Activated CD8-positive, alpha-beta memory T cell treated with anti-CD3 and anti-CD28 coated beads, Interleukin-2, amount 10 ng/mL, durations not matched to agents 7 days and 5 days (primary cell): ENCODE measurements around the gene KIAA1755. TPM values are rescaled to one million over a fixed set of nuclear protein-coding genes. Genes with fewer than 3 reads are reported as not detected.
"Not testable (repeated sequence)": the region's sequence is repeated elsewhere in the genome, so short reads cannot be mapped to it uniquely, and the experiment has no call there.

Experiments
- ATAC-seq: fragments of 150-1000 bp; cut with Tn5 transposase; one replicate; pipeline ENCODE4 v1.10.0; 2021; ENCODE audit warnings: moderate library complexity
- CTCF ChIA-PET: fragments of 350-600 bp; sonication (Branson Sonifier 250); formaldehyde crosslinking; loops from one replicate; lab custom pipeline; 2021; ENCODE audit warnings: antibody characterized with exemption; lab: Charles Lee
- DNase-seq: peaks from one replicate; pipeline ENCODE4 v3.0.0-alpha.2; 2020
- H3K27ac Mint-ChIP-seq: one replicate; pipeline ENCODE4 v1.8.0; 2021; ENCODE audit warnings: mild to moderate bottlenecking, mixed read lengths
- H3K27me3 Mint-ChIP-seq: one replicate; pipeline ENCODE4 v1.8.0; 2021; ENCODE audit warnings: mixed read lengths
- H3K36me3 Mint-ChIP-seq: one replicate; pipeline ENCODE4 v1.8.0; 2021; ENCODE audit warnings: mild to moderate bottlenecking, mixed read lengths
- H3K4me1 Mint-ChIP-seq: one replicate; pipeline ENCODE4 v1.8.0; 2021; ENCODE audit warnings: mixed read lengths
- H3K4me3 Mint-ChIP-seq: one replicate; pipeline ENCODE4 v1.8.0; 2021; ENCODE audit warnings: mild to moderate bottlenecking, moderate library complexity, mixed read lengths
- H3K9me3 Mint-ChIP-seq: one replicate; pipeline ENCODE4 v1.8.0; 2022; ENCODE audit warnings: low read depth, mixed read lengths
- total RNA-seq, 2 experiments: library from RNA; stranded (reverse); gene quantifications; one replicate each; pipeline ENCODE4 v1.2.3, GENCODE V29; 2021

The KIAA1755 gene
- total RNA-seq, 2 experiments from 2014 or later = not detected

DNA sequence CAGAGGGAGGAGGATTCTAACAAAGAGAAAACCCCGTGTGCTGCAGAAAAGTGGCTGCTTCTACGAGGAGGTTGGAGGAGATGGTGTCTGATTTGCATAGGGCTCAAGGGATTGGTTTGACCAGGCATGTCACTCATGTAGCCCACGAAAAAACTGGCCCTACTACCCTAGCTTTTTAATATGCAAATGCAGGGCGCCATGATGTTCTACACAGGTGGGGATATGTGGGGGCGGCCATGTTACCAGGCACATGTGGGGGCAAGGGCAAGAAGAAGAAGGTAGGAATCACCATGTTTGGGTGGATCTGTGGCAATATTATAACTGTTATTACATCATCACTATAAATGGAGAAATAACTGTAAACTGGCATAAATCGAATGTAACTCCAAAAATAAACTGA lies 9.9 kb downstream of the KIAA1755 start:
- Mint-ChIP-seq H3K36me3 (no peaks in the 10 kb centered on the region), H3K4me3 (no peak overlapping the region), H3K27ac (no peak overlapping the region), H3K27me3 (peaks cover 4% of the 10 kb centered on the region), H3K4me1 (no peaks in the 10 kb centered on the region), H3K9me3 (no peaks in the 10 kb centered on the region)
- ATAC-seq (no peak), DNase-seq (no peak)
- CTCF ChIA-PET = no interaction called here

- no peaks in the 10 kb centered on the region for H3K4me1 Mint-ChIP-seq
- H3K27me3 Mint-ChIP-seq = peaks cover under 1% of the 10 kb centered on the region
- H3K36me3 Mint-ChIP-seq = no peaks in the 10 kb centered on the region
- no peaks in the 10 kb centered on the region for H3K9me3 Mint-ChIP-seq
- H3K27ac Mint-ChIP-seq = no peak overlapping the region
- no peak overlapping the region for H3K4me3 Mint-ChIP-seq
- CTCF ChIA-PET = interaction anchor here (1.5 kb wide), 1 partner anchor 19 kb away, joined by 5 read pairs; no protein-coding TSS in a partner anchor
- DNase-seq (no peak), ATAC-seq (no peak)
These were observed 10.8 kb downstream of the KIAA1755 start for GRCh38 chr20:38249536-38250310.

- Mint-ChIP-seq H3K36me3 (no peaks in the 10 kb centered on the region), H3K27me3 (no peaks in the 10 kb centered on the region), H3K4me3 (no peak overlapping the region), H3K4me1 (no peaks in the 10 kb centered on the region), H3K9me3 (peaks cover under 1% of the 10 kb centered on the region), H3K27ac (no peak overlapping the region)
- DNase-seq (no peak), ATAC-seq (no peak)
- CTCF ChIA-PET = interaction anchor here (0.6 kb wide), 1 partner anchor 170 kb away, joined by 3 read pairs; no protein-coding TSS in a partner anchor
These were observed 12.4 kb downstream of the KIAA1755 start for GRCh38 chr20:38248133-38248532.

GRCh38 chr20:38247725-38248124 lies 12.8 kb downstream of the KIAA1755 start:
- H3K9me3 Mint-ChIP-seq, H3K27ac Mint-ChIP-seq, ATAC-seq, H3K36me3 Mint-ChIP-seq, H3K4me1 Mint-ChIP-seq, CTCF ChIA-PET, DNase-seq, H3K4me3 Mint-ChIP-seq, H3K27me3 Mint-ChIP-seq: not testable (repeated sequence)

GRCh38 chr20:38247166-38247509 lies 13.4 kb downstream of the KIAA1755 start:
- no peaks in the 10 kb centered on the region for H3K36me3 Mint-ChIP-seq
- ATAC-seq = no peak
- H3K27ac Mint-ChIP-seq = no peak overlapping the region
- DNase-seq = no peak
- no peaks in the 10 kb centered on the region for H3K27me3 Mint-ChIP-seq
- H3K4me3 Mint-ChIP-seq = no peak overlapping the region
- peaks cover 7% of the 10 kb centered on the region for H3K9me3 Mint-ChIP-seq
- CTCF ChIA-PET = no interaction called here
- no peaks in the 10 kb centered on the region for H3K4me1 Mint-ChIP-seq

DNA sequence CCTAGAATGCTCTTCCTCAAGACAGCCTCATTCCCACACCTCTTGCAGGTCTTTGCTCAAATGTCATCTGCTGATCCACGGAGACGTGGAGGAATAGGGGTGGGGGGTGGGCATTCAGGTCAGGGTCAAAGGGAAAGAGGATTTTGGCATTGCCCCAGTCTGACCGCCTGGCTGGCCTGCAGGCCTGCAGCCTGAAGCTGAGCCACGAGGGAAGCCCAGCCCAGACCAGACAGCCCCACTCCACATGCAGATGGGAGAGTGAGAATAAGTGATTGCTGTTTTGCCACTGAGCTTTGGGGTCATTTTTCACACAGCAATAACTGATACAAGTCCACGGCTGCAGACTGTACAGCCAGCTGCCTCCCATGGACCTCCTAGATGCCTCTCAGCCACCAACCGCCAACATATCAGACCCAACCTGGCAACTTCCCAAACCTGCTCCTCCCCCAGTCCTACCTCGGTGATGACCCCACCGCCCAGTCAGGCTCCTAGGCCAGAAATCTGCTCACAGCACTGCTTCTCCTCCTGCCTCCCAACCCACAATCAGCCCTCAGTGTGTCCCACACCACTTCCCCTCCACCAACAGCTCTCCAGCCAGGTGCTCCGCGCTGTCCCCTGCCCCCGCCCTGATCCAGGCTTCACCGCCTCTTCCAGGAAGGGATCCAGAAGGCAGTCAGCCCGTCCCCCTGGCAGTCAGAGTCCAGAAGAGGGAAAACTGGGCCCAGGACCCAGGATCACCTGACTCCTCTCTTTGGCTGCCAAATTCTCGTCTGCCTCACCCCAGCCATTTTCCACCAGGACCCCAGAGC lies 14.0 kb downstream of the KIAA1755 start:
- DNase-seq = no peak
- CTCF ChIA-PET = interaction anchor here (0.7 kb wide), 1 partner anchor 106 kb away, joined by 3 read pairs; no protein-coding TSS in a partner anchor
- H3K27ac Mint-ChIP-seq = no peak overlapping the region
- no peaks in the 10 kb centered on the region for H3K36me3 Mint-ChIP-seq
- peaks cover 10% of the 10 kb centered on the region for H3K9me3 Mint-ChIP-seq
- H3K4me3 Mint-ChIP-seq = no peak overlapping the region
- no peaks in the 10 kb centered on the region for H3K4me1 Mint-ChIP-seq
- no peaks in the 10 kb centered on the region for H3K27me3 Mint-ChIP-seq
- no peak for ATAC-seq

DNA sequence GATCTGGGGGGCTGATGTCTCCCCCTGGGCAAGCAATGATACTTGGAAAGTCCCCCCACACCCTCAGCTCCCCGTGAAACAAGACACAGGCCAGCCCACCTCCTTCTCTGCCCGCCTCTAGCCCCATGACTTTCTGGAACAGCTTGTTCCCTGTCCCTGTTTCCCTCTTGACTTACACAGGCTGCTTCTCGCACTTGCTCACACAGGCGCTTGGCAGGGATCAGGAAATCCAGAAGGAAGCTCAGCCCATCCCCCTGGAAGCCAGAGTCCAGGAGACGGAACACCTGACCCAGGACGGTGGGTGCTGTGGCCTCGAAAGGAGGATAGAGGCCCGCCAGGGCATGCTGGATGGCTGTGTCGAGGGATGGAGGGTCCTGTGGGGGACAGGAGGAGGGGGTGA lies 14.8 kb downstream of the KIAA1755 start:
- H3K4me1 Mint-ChIP-seq = no peaks in the 10 kb centered on the region
- DNase-seq = no peak
- ATAC-seq = no peak
- peaks cover 10% of the 10 kb centered on the region for H3K9me3 Mint-ChIP-seq
- H3K4me3 Mint-ChIP-seq = no peak overlapping the region
- CTCF ChIA-PET = no interaction called here
- H3K36me3 Mint-ChIP-seq = no peaks in the 10 kb centered on the region
- no peaks in the 10 kb centered on the region for H3K27me3 Mint-ChIP-seq
- no peak overlapping the region for H3K27ac Mint-ChIP-seq

DNA sequence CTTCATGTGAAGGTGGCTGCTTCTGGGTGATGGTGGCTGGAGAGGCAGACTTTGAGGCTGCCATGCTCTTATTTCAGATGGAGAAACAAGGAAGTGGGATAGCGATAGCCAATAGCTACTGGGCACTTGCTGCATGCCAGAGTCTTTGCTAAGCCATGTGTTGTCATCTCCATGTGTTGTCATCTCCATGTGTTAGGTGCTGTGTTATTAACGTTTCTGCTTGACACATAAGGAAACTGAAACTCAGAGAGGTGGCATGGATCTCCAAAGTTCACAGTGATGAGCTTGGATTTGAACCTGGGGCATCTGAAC lies 16.9 kb downstream of the KIAA1755 start:
- H3K4me3 Mint-ChIP-seq = no peak overlapping the region
- peaks cover 5% of the 10 kb centered on the region for H3K27me3 Mint-ChIP-seq
- CTCF ChIA-PET = interaction anchor here (1.5 kb wide), 1 partner anchor 23 kb away, joined by 4 read pairs; no protein-coding TSS in a partner anchor
- DNase-seq = no peak
- no peaks in the 10 kb centered on the region for H3K4me1 Mint-ChIP-seq
- ATAC-seq = no peak
- peaks cover 10% of the 10 kb centered on the region for H3K9me3 Mint-ChIP-seq
- H3K36me3 Mint-ChIP-seq = no peaks in the 10 kb centered on the region
- no peak overlapping the region for H3K27ac Mint-ChIP-seq

DNA sequence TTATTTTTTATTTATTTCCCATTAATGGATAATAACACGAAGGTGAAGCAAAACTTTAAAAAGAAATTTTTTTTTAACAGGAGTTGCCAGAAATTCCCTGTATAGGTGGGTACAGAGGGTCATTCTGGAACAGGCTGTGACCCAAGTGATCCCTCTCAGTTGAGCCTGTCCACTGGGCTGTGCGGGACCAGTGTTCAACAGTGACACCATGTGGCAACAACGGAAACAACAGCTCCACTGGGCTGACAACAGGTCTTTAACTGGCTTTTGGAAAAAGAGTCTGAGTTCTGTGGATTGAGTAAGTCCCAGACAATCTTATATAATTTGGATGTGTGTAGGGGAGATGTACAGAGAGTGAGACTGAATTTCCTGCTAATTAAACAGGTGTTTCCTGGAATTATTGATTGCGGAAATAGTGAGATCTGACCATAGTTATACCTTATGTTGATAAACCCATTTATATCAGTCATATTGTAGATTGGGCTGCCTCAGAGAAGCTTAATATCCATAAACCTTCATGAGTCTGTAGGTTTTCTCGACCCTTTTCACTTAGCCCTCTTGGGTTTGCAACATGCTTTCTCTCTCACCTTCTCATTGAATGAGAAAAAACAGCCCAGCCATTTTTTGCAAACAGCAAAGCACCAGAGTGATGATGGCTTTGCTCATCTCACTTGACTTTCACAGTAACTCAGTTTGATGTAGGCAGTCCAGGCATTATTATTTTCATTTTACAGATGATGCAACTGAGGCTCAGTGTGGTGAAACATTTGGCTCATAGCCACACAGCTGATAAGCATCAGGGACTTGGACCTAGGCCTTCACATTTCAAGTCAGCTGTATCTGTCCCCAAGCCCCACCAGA lies 17.5 kb downstream of the KIAA1755 start:
- Mint-ChIP-seq H3K36me3 (no peaks in the 10 kb centered on the region), H3K4me1 (no peaks in the 10 kb centered on the region), H3K27ac (no peak overlapping the region), H3K4me3 (no peak overlapping the region), H3K9me3 (peaks cover 10% of the 10 kb centered on the region), H3K27me3 (peaks cover 7% of the 10 kb centered on the region)
- ATAC-seq = no peak
- CTCF ChIA-PET = interaction anchor here (1.5 kb wide), 1 partner anchor 22 kb away, joined by 4 read pairs; no protein-coding TSS in a partner anchor
- DNase-seq = no peak

- Mint-ChIP-seq H3K27ac (no peak overlapping the region), H3K4me1 (no peaks in the 10 kb centered on the region), H3K4me3 (no peak overlapping the region), H3K27me3 (peaks cover 7% of the 10 kb centered on the region), H3K9me3 (peaks cover 10% of the 10 kb centered on the region), H3K36me3 (no peaks in the 10 kb centered on the region)
- DNase-seq = no peak
- no peak for ATAC-seq
- CTCF ChIA-PET = interaction anchor here (0.8 kb wide), 1 partner anchor 19 kb away, joined by 3 read pairs; no protein-coding TSS in a partner anchor
These were observed 19.3 kb downstream of the KIAA1755 start for GRCh38 chr20:38241201-38241600.

GRCh38 chr20:38239441-38239840 lies 21.1 kb downstream of the KIAA1755 start:
- H3K27ac Mint-ChIP-seq = no peak overlapping the region
- H3K4me3 Mint-ChIP-seq = no peak overlapping the region
- CTCF ChIA-PET = interaction anchor here (1.4 kb wide), 1 partner anchor 18 kb away, joined by 6 read pairs; no protein-coding TSS in a partner anchor
- H3K36me3 Mint-ChIP-seq = no peaks in the 10 kb centered on the region
- ATAC-seq (no peak), DNase-seq (no peak)
- H3K27me3 Mint-ChIP-seq = peaks cover 7% of the 10 kb centered on the region
- H3K4me1 Mint-ChIP-seq = no peaks in the 10 kb centered on the region
- peaks cover 10% of the 10 kb centered on the region for H3K9me3 Mint-ChIP-seq

GRCh38 chr20:38238829-38239228 lies 21.7 kb downstream of the KIAA1755 start:
- DNase-seq (no peak), ATAC-seq (no peak)
- Mint-ChIP-seq H3K36me3 (no peaks in the 10 kb centered on the region), H3K4me1 (no peaks in the 10 kb centered on the region), H3K4me3 (no peak overlapping the region), H3K27me3 (peaks cover 7% of the 10 kb centered on the region), H3K9me3 (peaks cover 10% of the 10 kb centered on the region), H3K27ac (no peak overlapping the region)
- CTCF ChIA-PET = interaction anchor here (1.1 to 1.4 kb wide), 2 partner anchors 9 to 18 kb away, joined by 3 to 6 read pairs; no protein-coding TSS in a partner anchor

DNA sequence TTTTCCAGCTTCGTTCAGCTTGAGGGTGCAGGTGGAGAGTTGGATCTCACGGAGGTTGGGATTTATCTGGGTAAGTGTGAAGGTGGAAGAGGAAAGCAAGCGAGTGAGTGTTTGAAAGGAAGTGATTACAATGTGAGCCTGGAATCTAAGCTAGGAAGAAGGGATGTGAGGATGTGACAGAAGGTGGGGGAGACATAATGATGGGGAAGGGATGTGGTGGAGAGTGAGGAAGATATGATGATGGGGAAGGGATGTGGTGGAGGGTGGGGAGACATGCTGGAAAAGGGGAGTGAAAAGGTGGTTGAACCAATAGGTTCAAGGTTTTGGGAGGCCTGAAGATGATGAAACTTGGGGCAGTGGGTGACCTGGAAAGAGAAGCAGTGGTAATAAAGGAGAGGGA lies 23.2 kb downstream of the KIAA1755 start:
- no peak overlapping the region for H3K27ac Mint-ChIP-seq
- no peak for ATAC-seq
- peaks cover 4% of the 10 kb centered on the region for H3K9me3 Mint-ChIP-seq
- H3K27me3 Mint-ChIP-seq = peaks cover 9% of the 10 kb centered on the region
- H3K36me3 Mint-ChIP-seq = no peaks in the 10 kb centered on the region
- no peaks in the 10 kb centered on the region for H3K4me1 Mint-ChIP-seq
- H3K4me3 Mint-ChIP-seq = no peak overlapping the region
- CTCF ChIA-PET = interaction anchor here (1.0 kb wide), 1 partner anchor 11 kb away, joined by 3 read pairs; no protein-coding TSS in a partner anchor
- DNase-seq = no peak
